GM23248 (cell line): Measurements from ENCODE around the gene CCDC34. TPM values are rescaled to one million over a fixed set of nuclear protein-coding genes. Genes with fewer than 3 reads are reported as not detected.

Experiments
- DNase-seq: peaks from one replicate; pipeline ENCODE4 v3.0.0-alpha.2; 2015
- H2AFZ ChIP-seq: fragments of 200-600 bp; sonication (generic); 2 replicates; pipeline ENCODE4 v1.6.1; 2016; ENCODE audit warnings: antibody characterized with exemption
- H3F3A ChIP-seq: fragments of 200-600 bp; sonication (generic); 2 replicates; pipeline ENCODE4 v1.6.1; 2016; ENCODE audit warnings: mild to moderate bottlenecking, antibody characterized with exemption, mixed run types; ENCODE audit not compliant: insufficient read depth
- H3K27ac ChIP-seq: fragments of 200-600 bp; sonication (generic); 2 replicates; pipeline ENCODE4 v1.5.1; 2016; ENCODE audit warnings: mild to moderate bottlenecking
- H3K27me3 ChIP-seq: fragments of 200-600 bp; sonication (generic); replicated peaks from 2 replicates; pipeline ENCODE4 v1.6.1; 2016; ENCODE audit warnings: mild to moderate bottlenecking; ENCODE audit not compliant: insufficient read depth
- H3K36me3 ChIP-seq: fragments of 200-600 bp; sonication (generic); 2 replicates; pipeline ENCODE4 v1.6.1; 2016; ENCODE audit warnings: low read depth, mild to moderate bottlenecking
- H3K4me1 ChIP-seq: fragments of 200-600 bp; sonication (generic); 2 replicates; pipeline ENCODE4 v1.6.1; 2016; ENCODE audit warnings: mild to moderate bottlenecking; ENCODE audit not compliant: insufficient read depth
- H3K4me2 ChIP-seq: fragments of 200-600 bp; sonication (generic); one replicate; pipeline ENCODE4 v1.6.1; 2016; ENCODE audit warnings: mild to moderate bottlenecking; ENCODE audit not compliant: unreplicated experiment
- H3K4me3 ChIP-seq: fragments of 200-600 bp; sonication (generic); 2 replicates; pipeline ENCODE4 v1.5.1; 2016; ENCODE audit warnings: mild to moderate bottlenecking
- H3K79me2 ChIP-seq: fragments of 200-600 bp; sonication (generic); 2 replicates; pipeline ENCODE4 v1.6.1; 2016; ENCODE audit warnings: mild to moderate bottlenecking; ENCODE audit not compliant: insufficient read depth
- H3K9ac ChIP-seq: fragments of 200-600 bp; sonication (generic); 2 replicates; pipeline ENCODE4 v1.6.1; 2016; ENCODE audit warnings: mild to moderate bottlenecking
- H3K9me2 ChIP-seq: fragments of 200-600 bp; sonication (generic); 2 replicates; pipeline ENCODE4 v1.6.1; 2016; ENCODE audit warnings: mixed run types, mild to moderate bottlenecking, moderate library complexity; ENCODE audit not compliant: insufficient read depth
- H3K9me3 ChIP-seq: fragments of 200-600 bp; sonication (generic); one replicate; pipeline ENCODE4 v1.6.1; 2017; ENCODE audit warnings: low read depth
- H4K20me1 ChIP-seq: fragments of 200-600 bp; sonication (generic); 2 replicates; pipeline ENCODE4 v1.6.0; 2016; ENCODE audit not compliant: insufficient read depth
- EZH2 ChIP-seq: fragments of 200-600 bp; sonication (generic); IDR thresholded peaks from 2 replicates; pipeline ENCODE4 v1.6.1; 2018; ENCODE audit warnings: antibody characterized with exemption, mild to moderate bottlenecking; ENCODE audit not compliant: insufficient read depth, poor library complexity, severe bottlenecking
- EZH2phosphoT487 ChIP-seq: fragments of 200-600 bp; sonication (generic); IDR thresholded peaks from 2 replicates; pipeline ENCODE4 v1.6.1; 2018; ENCODE audit warnings: antibody characterized with exemption, moderate library complexity, mild to moderate bottlenecking, low read depth; ENCODE audit not compliant: insufficient read depth
- WGBS, 2 experiments: methylation state at CpG; one replicate each; pipeline ENCODE4 v1.1.6; 2015 to 2017; ENCODE audit warnings: low lambda C conversion rate in 2 of 2, low coverage in 1 of 2; ENCODE audit errors: missing lambda C conversion rate in 2 of 2; 5-methylcytosine and 5-hydroxymethylcytosine counted together
- in situ Hi-C: fragments of 300-500 bp; cut with MboI; formaldehyde crosslinking; loops from 2 replicates; pipeline ENCODE4 v1.15.0; 2020
- polyA plus RNA-seq: library from polyadenylated mRNA; unstranded; fragments of >200 nt; fragmentation: Nextera tagmentation; extraction: Ambion mirVana; gene quantifications from 2 replicates; pipeline ENCODE4 v1.2.1, GENCODE V29; 2016
- total RNA-seq: library from RNA; depleted of rRNA; stranded (reverse); fragments of >200 nt; shearing (Covaris generic); gene quantifications from 2 replicates; pipeline ENCODE4 v1.2.3, GENCODE V29; 2014

CCDC34 gene
- total and polyA plus RNA-seq, 2 experiments from 2014 or later = 5.7 to 7.8 TPM

DNA sequence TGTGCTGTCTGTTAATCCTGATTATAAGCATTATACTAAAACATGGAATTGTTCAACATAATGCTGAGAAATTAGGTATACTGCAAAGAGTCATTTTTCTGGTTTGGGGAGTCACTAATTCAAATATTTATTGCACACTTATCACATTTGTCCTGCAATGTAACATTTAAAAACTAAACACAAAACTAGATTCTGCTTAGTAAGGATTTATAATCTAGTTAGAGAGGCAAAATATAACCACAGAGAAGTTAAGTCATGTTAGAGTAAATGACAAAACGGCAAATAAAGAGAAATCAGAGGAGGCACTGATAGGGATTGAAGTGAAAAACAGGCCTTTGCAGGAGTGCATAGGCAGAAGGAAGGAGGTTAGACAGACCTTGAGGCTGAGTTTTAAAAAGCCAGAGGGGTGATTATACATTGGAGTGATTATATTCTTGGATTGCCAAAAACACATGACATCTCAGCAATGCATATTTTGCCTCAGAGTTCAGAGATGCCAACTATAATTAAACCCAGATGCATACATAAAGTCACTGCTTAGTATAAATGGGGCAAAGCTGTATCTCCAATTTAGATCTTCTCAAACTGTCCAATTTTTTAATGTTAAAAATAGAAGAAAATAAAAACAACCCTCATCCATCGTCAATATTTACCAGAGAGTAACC, 49.7 kb downstream of the CCDC34 start:
- no peak overlapping the region for H3K9ac ChIP-seq
- peak overlapping the region; percentile 39 for H3K4me2 ChIP-seq
- H3K9me3 ChIP-seq = no peaks in the 10 kb centered on the region
- DNase-seq = peak; percentile 68
- no peaks in the 10 kb centered on the region for H3K9me2 ChIP-seq
- H3K27me3 ChIP-seq = no peaks in the 10 kb centered on the region
- peaks cover 12% of the 10 kb centered on the region for H3F3A ChIP-seq
- no peaks in the 10 kb centered on the region for H4K20me1 ChIP-seq
- H3K4me1 ChIP-seq = peaks cover 29% of the 10 kb centered on the region
- no peaks in the 10 kb centered on the region for H3K79me2 ChIP-seq
- no peak for TF ChIP-seq EZH2
- TF ChIP-seq EZH2phosphoT487 = no peak
- WGBS, 2 experiments = 45 to 46% methylated on average over 2 of the region's 2 CpGs
- no peaks in the 10 kb centered on the region for H3K36me3 ChIP-seq
- H3K27ac ChIP-seq = peak overlapping the region; percentile 29
- no peak overlapping the region for H3K4me3 ChIP-seq
- in situ Hi-C loops = no loop called here
- H2AFZ ChIP-seq = no peak overlapping the region

DNA sequence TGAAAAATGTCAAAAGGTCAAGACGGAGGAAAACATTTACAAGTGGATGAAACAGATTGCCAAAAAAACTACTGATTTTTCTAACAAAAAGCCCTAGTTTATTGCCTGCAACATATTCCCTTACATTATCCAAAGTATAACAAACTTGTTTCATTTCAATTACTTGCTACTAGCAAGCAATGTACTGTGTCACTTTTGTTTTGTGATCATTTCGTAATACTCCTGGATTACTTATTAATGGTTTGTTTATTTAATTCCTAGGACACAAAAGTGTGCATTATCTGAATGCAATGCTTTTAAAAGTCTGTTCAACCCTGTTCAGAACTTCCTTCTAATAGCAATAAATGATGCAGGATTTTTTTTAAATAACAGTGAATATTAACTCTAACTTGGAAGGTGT, 50.9 kb downstream of the CCDC34 start:
- H3K9me2 ChIP-seq = no peaks in the 10 kb centered on the region
- TF ChIP-seq EZH2 (no peak), EZH2phosphoT487 (no peak)
- peak; percentile 28 for DNase-seq
- H3F3A ChIP-seq = peaks cover 11% of the 10 kb centered on the region
- no peak overlapping the region for H3K4me2 ChIP-seq
- WGBS, 2 experiments = 97 to 99% methylated on average over 2 of the region's 2 CpGs
- no peak overlapping the region for H3K9ac ChIP-seq
- H3K9me3 ChIP-seq = no peaks in the 10 kb centered on the region
- H3K4me1 ChIP-seq = peaks cover 18% of the 10 kb centered on the region
- H3K27me3 ChIP-seq = no peaks in the 10 kb centered on the region
- H3K36me3 ChIP-seq = no peaks in the 10 kb centered on the region
- in situ Hi-C loops = no loop called here
- no peak overlapping the region for H2AFZ ChIP-seq
- H3K27ac ChIP-seq = no peak overlapping the region
- H3K79me2 ChIP-seq = no peaks in the 10 kb centered on the region
- H3K4me3 ChIP-seq = no peak overlapping the region
- H4K20me1 ChIP-seq = no peaks in the 10 kb centered on the region

DNA sequence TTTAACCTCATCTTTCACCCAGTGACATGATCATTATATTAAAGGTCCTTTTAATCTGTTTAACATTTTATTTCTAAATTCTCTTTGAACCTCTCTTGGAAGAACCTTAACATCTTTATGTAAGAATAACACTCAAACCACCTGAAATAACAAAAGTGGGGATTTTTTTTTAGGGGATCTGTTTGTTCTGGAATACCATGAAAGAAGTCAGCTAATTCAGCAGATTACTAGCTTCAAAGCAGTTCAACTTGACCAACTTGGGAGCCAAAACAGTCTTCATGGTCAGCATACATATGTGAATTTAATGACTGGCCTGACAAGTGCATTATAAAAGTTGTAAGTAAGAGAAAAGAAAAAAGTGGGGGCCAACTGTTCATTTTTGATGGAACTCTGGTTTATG, 52.3 kb downstream of the CCDC34 start:
- H3K9me2 ChIP-seq = no peaks in the 10 kb centered on the region
- H3K27ac ChIP-seq = no peak overlapping the region
- no peaks in the 10 kb centered on the region for H3K27me3 ChIP-seq
- no peak overlapping the region for H3K4me3 ChIP-seq
- DNase-seq = no peak
- H3K9me3 ChIP-seq = no peaks in the 10 kb centered on the region
- in situ Hi-C loops = no loop called here
- no peak overlapping the region for H2AFZ ChIP-seq
- peaks cover 11% of the 10 kb centered on the region for H3F3A ChIP-seq
- no peak overlapping the region for H3K4me2 ChIP-seq
- H3K36me3 ChIP-seq = no peaks in the 10 kb centered on the region
- no peaks in the 10 kb centered on the region for H4K20me1 ChIP-seq
- H3K9ac ChIP-seq = no peak overlapping the region
- TF ChIP-seq EZH2phosphoT487 = no peak
- TF ChIP-seq EZH2 = no peak
- peaks cover 18% of the 10 kb centered on the region for H3K4me1 ChIP-seq
- no peaks in the 10 kb centered on the region for H3K79me2 ChIP-seq

DNA sequence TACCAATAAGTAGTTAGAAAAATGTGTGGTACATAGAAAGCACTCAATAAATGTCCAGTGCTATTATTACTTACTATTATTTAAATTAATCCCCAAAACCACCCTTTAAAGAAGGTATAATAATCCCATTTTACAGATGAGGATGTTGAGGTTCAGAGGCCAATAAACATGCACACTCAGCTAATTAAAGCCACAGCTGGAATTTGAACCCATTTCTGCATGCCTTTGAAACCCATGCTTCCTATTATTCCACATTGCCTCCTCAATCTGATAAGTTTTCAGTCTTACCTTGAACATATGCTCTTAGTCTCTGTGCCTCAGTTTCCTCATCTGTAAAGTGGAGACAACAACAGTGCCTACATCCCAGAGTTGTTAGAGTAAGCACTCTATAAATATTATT, 52.8 kb downstream of the CCDC34 start:
- Histone ChIP-seq H3K79me2 (no peaks in the 10 kb centered on the region), H2AFZ (no peak overlapping the region), H3K36me3 (no peaks in the 10 kb centered on the region), H3F3A (peaks cover 11% of the 10 kb centered on the region), H3K4me3 (no peak overlapping the region), H3K4me1 (peaks cover 18% of the 10 kb centered on the region), H3K4me2 (no peak overlapping the region), H3K9me3 (no peaks in the 10 kb centered on the region), H4K20me1 (no peaks in the 10 kb centered on the region), H3K27ac (no peak overlapping the region), H3K27me3 (no peaks in the 10 kb centered on the region), H3K9me2 (no peaks in the 10 kb centered on the region), H3K9ac (no peak overlapping the region)
- DNase-seq = no peak
- no peak for TF ChIP-seq EZH2
- TF ChIP-seq EZH2phosphoT487 = no peak
- in situ Hi-C loops = no loop called here

DNA sequence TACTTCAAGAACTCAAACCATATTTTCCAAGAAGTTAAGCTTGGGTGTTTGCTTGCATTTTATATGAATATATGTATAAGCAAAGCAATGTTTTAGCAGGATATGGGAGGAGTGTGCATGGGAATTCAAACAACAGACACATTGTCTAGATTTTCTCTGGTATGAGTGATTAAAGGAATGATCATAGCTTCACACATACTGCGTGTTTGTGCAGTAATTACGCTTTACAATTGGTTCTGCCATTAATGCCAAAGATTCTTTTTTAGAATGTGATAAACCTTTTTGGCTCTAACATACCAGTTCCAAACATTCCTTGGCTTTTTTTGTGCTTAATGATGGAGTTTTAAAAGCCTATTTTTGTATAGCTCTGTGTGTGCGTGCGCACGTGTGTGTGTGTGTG, 54.0 kb downstream of the CCDC34 start:
- TF ChIP-seq EZH2 (no peak), EZH2phosphoT487 (no peak)
- no peaks in the 10 kb centered on the region for H3K27me3 ChIP-seq
- no peaks in the 10 kb centered on the region for H3K36me3 ChIP-seq
- peaks cover 18% of the 10 kb centered on the region for H3K4me1 ChIP-seq
- no peak overlapping the region for H2AFZ ChIP-seq
- H3K9ac ChIP-seq = no peak overlapping the region
- 90 to 95% methylated on average over 4 to 5 of the region's 5 CpGs for WGBS, 2 experiments
- no peak overlapping the region for H3K27ac ChIP-seq
- no peaks in the 10 kb centered on the region for H3K79me2 ChIP-seq
- H3K9me3 ChIP-seq = no peaks in the 10 kb centered on the region
- DNase-seq = no peak
- in situ Hi-C loops = no loop called here
- H4K20me1 ChIP-seq = no peaks in the 10 kb centered on the region
- H3K4me3 ChIP-seq = no peak overlapping the region
- no peaks in the 10 kb centered on the region for H3K9me2 ChIP-seq
- H3K4me2 ChIP-seq = no peak overlapping the region
- peaks cover 11% of the 10 kb centered on the region for H3F3A ChIP-seq
